WTC11 (cell line): ENCODE data around the gene PGBD1. TPM values are rescaled to one million over a fixed set of nuclear protein-coding genes. Genes with fewer than 3 reads are reported as not detected.

Experiments used
- ATAC-seq: fragments of 200-7000 bp; cut with Tn5 transposase; 2 replicates; pipeline ENCODE4 v1.10.0; 2021; ENCODE audit warnings: mild to moderate bottlenecking, moderate library complexity
- CTCF ChIA-PET: fragments of 300-600 bp; sonication (Branson Sonifier 250); formaldehyde crosslinking; loops from one replicate; lab custom pipeline; 2021; ENCODE audit warnings: antibody characterized with exemption; lab: Charles Lee
- POLR2A ChIA-PET: fragments of 350-600 bp; sonication (Branson Sonifier 250); formaldehyde crosslinking; loops from one replicate; lab custom pipeline; 2021; ENCODE audit warnings: antibody characterized with exemption; lab: Charles Lee
- DNase-seq: peaks from one replicate; pipeline ENCODE4 v3.0.0; 2021; ENCODE audit warnings: low spot score
- H3K27ac Mint-ChIP-seq: 2 replicates; pipeline ENCODE4 v1.8.0; 2021; ENCODE audit warnings: mixed read lengths
- H3K27me3 Mint-ChIP-seq: 2 replicates; pipeline ENCODE4 v1.8.0; 2021; ENCODE audit warnings: low read depth, mild to moderate bottlenecking, moderate library complexity, mixed read lengths
- H3K36me3 Mint-ChIP-seq: 2 replicates; pipeline ENCODE4 v1.8.0; 2021; ENCODE audit warnings: mixed read lengths
- H3K4me1 Mint-ChIP-seq: 2 replicates; pipeline ENCODE4 v1.8.0; 2022; ENCODE audit warnings: mixed read lengths
- H3K4me3 Mint-ChIP-seq: 2 replicates; pipeline ENCODE4 v1.8.0; 2021; ENCODE audit warnings: mild to moderate bottlenecking, moderate library complexity, mixed read lengths
- H3K9me3 Mint-ChIP-seq: 2 replicates; pipeline ENCODE4 v1.8.0; 2021; ENCODE audit warnings: mixed read lengths
- GRHL2 ChIP-seq: fragments of 250-450 bp; sonication (Bioruptor Pico); IDR thresholded peaks from 2 replicates; pipeline ENCODE4 v1.8.0; 2022; ENCODE audit warnings: mild to moderate bottlenecking, moderate library complexity; ENCODE audit not compliant: insufficient replicate concordance, severe bottlenecking
- total RNA-seq: library from RNA; stranded (reverse); gene quantifications from 3 replicates; pipeline ENCODE4 v1.2.3, GENCODE V29; 2021

PGBD1 gene
- total RNA-seq, 1 experiment from 2014 or later, result 6.9 TPM

DNA sequence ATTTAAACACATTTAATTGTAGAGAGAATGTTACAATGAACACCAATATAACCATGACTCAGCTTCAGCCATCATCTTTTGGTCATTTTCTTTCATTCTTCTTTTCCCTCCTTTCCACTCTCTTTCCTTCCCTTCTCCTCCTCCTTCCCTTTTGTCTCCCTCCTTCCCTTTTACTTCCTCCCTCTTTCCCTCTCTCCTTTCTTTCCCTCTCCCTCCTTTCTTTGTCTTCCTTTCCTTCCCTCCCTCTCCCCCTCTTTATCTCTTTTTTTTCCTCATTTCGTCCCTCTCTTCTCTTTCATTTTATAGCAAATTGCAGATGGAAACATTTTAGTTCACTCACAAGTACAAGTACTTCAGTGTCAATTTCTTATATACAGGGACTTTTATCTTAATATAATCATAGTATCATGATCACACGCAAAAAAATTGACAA, 70.1 kb downstream of the PGBD1 start:
- ATAC-seq (no peak), DNase-seq (no peak)
- Mint-ChIP-seq H3K9me3 (peaks cover 4% of the 10 kb centered on the region; the same call in 1 of the 2 replicates), H3K4me1 (peaks cover 26% of the 10 kb centered on the region), H3K27me3 (peaks cover 5% of the 10 kb centered on the region), H3K4me3 (peak overlapping the region; percentile 98), H3K27ac (no peak overlapping the region; the same call in 1 of the 2 replicates), H3K36me3 (peaks cover 8% of the 10 kb centered on the region)
- CTCF ChIA-PET, result no interaction called here
- TF ChIP-seq GRHL2 (CRISPR knock-in tag), result no peak
- POLR2A ChIA-PET, result no interaction called here

Other genes starting within 250 kb of the PGBD1 start
- 8.0 to 9.4 TPM (median 9.2 TPM) in 3 replicates for gene ZNF165, start 201.0 kb upstream of the PGBD1 start, total RNA-seq
- gene ZSCAN16, start 157.0 kb upstream of the PGBD1 start, total RNA-seq, result 5.7 to 7.3 TPM (median 7.1 TPM) in 3 replicates
- 21.7 to 22.9 TPM (median 22.7 TPM) in 3 replicates for gene ZKSCAN8, start 139.7 kb upstream of the PGBD1 start, total RNA-seq
- 13.0 to 15.1 TPM (median 14.5 TPM) in 3 replicates for gene ZSCAN9, start 56.3 kb upstream of the PGBD1 start, total RNA-seq
- 6.4 to 7.3 TPM (median 7.0 TPM) in 3 replicates for gene ZKSCAN4, start 29.3 kb upstream of the PGBD1 start, total RNA-seq
- gene NKAPL, start 22.3 kb upstream of the PGBD1 start, total RNA-seq, result 0.26 to 0.46 TPM (median 0.41 TPM) in 3 replicates
- gene ZSCAN26, start 14.4 kb upstream of the PGBD1 start, total RNA-seq, result 5.2 to 7.5 TPM (median 6.6 TPM) in 3 replicates
- 6.6 to 9.1 TPM (median 7.4 TPM) in 3 replicates for gene ZSCAN31, start 54.6 kb downstream of the PGBD1 start, total RNA-seq
- 5.4 to 8.4 TPM (median 6.8 TPM) in 3 replicates for gene ZKSCAN3, start 68.4 kb downstream of the PGBD1 start, total RNA-seq
- 7.8 to 8.5 TPM (median 8.3 TPM) in 3 replicates for gene ZSCAN12, start 118.2 kb downstream of the PGBD1 start, total RNA-seq
- gene ZSCAN23, start 161.9 kb downstream of the PGBD1 start, total RNA-seq, result 8.7 to 9.3 TPM (median 9.0 TPM) in 3 replicates
- not detected in 3 replicates for gene GPX6, start 234.2 kb downstream of the PGBD1 start, total RNA-seq
- gene GPX5, start 244.3 kb downstream of the PGBD1 start, total RNA-seq, result not detected in 3 replicates